Caco-2 (cell line): ENCODE results near the gene PARP1. TPM values are rescaled to one million over a fixed set of nuclear protein-coding genes. Genes with fewer than 3 reads are reported as not detected.
A peak's percentile ranks its signal among the peaks of the same experiment; 100 is the strongest.

Experiments used
- BruUV-seq: library from RNA; stranded (reverse); fragments of 400-500 nt; replicated peaks from 2 replicates; lab custom pipeline; 2021; lab: Mats Ljungman, UMichigan
- CTCF ChIA-PET: fragments of 300-600 bp; sonication (Branson Sonifier 250); formaldehyde crosslinking; loops from one replicate; lab custom pipeline; 2022; ENCODE audit warnings: antibody characterized with exemption; lab: Charles Lee
- POLR2A ChIA-PET: fragments of 300-600 bp; sonication (Branson Sonifier 250); formaldehyde crosslinking; loops from one replicate; lab custom pipeline; 2022; ENCODE audit warnings: antibody characterized with exemption; lab: Charles Lee
- DNase-seq, 2 experiments: peaks; one replicate each; pipeline versions ENCODE4 v3.0.0 to v3.0.0-alpha.2; 2020 to 2022
- H3K27me3 ChIP-seq: replicated peaks from 2 replicates; pipeline ENCODE4 v1.6.0; 2011; ENCODE audit warnings: low read length; ENCODE audit not compliant: control insufficient read depth, insufficient read depth
- H3K36me3 ChIP-seq: 2 replicates; pipeline ENCODE4 v1.5.1; 2011; ENCODE audit warnings: low read length; ENCODE audit not compliant: control insufficient read depth, insufficient read depth
- H3K4me1 ChIP-seq: fragments of 250-450 bp; sonication (Bioruptor Pico); 2 replicates; pipeline ENCODE4 v1.5.1; 2020; ENCODE audit warnings: mild to moderate bottlenecking
- H3K4me3 ChIP-seq: 2 replicates; pipeline ENCODE4 v1.5.1; 2011; ENCODE audit warnings: low read depth, mild to moderate bottlenecking, control low read depth, low read length
- H3K9me3 ChIP-seq: fragments of 250-450 bp; sonication (Bioruptor Pico); 2 replicates; pipeline ENCODE4 v1.5.1; 2020; ENCODE audit warnings: mild to moderate bottlenecking, moderate library complexity
- H3K27ac Mint-ChIP-seq: one replicate; pipeline ENCODE4 v1.8.0; 2022; ENCODE audit warnings: mixed read lengths; ENCODE audit not compliant: unreplicated experiment
- H3K27me3 Mint-ChIP-seq: one replicate; pipeline ENCODE4 v1.8.0; 2022; ENCODE audit warnings: mixed read lengths; ENCODE audit not compliant: insufficient read depth, unreplicated experiment
- H3K36me3 Mint-ChIP-seq: one replicate; pipeline ENCODE4 v1.8.0; 2022; ENCODE audit warnings: mild to moderate bottlenecking, mixed read lengths; ENCODE audit not compliant: insufficient read depth, unreplicated experiment
- H3K4me1 Mint-ChIP-seq: one replicate; pipeline ENCODE4 v1.8.0; 2022; ENCODE audit warnings: low read depth, mixed read lengths; ENCODE audit not compliant: unreplicated experiment
- H3K4me3 Mint-ChIP-seq: one replicate; pipeline ENCODE4 v1.8.0; 2022; ENCODE audit warnings: mild to moderate bottlenecking, moderate library complexity, mixed read lengths; ENCODE audit not compliant: unreplicated experiment
- H3K9me3 Mint-ChIP-seq: one replicate; pipeline ENCODE4 v1.8.0; 2022; ENCODE audit warnings: mixed read lengths; ENCODE audit not compliant: unreplicated experiment
- CTCF ChIP-seq, 2 experiments: fragments of 200-600 bp in 1 of 2; IDR thresholded peaks; 1 replicate in 1 of 2; 2 replicates in 1 of 2; pipeline versions ENCODE4 v1.5.1 to v1.8.0; 2011 to 2022; ENCODE audit warnings: antibody characterized with exemption in 1 of 2, control low read depth in 1 of 2, inconsistent platforms in 1 of 2, low read depth in 1 of 2, low read length in 1 of 2, mild to moderate bottlenecking in 1 of 2, moderate library complexity in 1 of 2; ENCODE audit not compliant: insufficient read depth in 1 of 2, severe bottlenecking in 1 of 2, unreplicated experiment in 1 of 2
- intact Hi-C: fragments of 100-400 bp; cut with micrococcal nuclease; formaldehyde crosslinking; loops from one replicate; pipeline ENCODE4 v1.10.0; 2022; ENCODE audit not compliant: unreplicated experiment
- total RNA-seq: library from RNA; stranded (reverse); gene quantifications from 2 replicates; pipeline ENCODE4 v1.2.3, GENCODE V29; 2022

Gene PARP1
- total RNA-seq, 1 experiment from 2014 or later = 136 TPM

GRCh38 chr1:226337276-226337875 lies 70.5 kb downstream of the PARP1 start:
- Histone ChIP-seq H3K27me3 (no peaks in the 10 kb centered on the region), H3K4me1 (no peaks in the 10 kb centered on the region), H3K36me3 (no peaks in the 10 kb centered on the region), H3K4me3 (no peak overlapping the region), H3K9me3 (0 out of 2 replicates have a peak, but pooled peaks cover 2% of the 10 kb centered on the region)
- Mint-ChIP-seq H3K36me3 (no peaks in the 10 kb centered on the region), H3K4me3 (no peak overlapping the region), H3K27ac (no peak overlapping the region), H3K27me3 (no peaks in the 10 kb centered on the region), H3K4me1 (no peaks in the 10 kb centered on the region), H3K9me3 (peaks cover 11% of the 10 kb centered on the region)
- no peak for DNase-seq
- no TSS peak for BruUV-seq
- POLR2A ChIA-PET = no interaction called here
- intact Hi-C loops = loop anchor here (10.0 kb wide), 1 partner anchor 113 kb away; the partner anchor contains the start of gene MIXL1
- CTCF ChIA-PET = no interaction called here
- no peak for TF ChIP-seq CTCF (IDR thresholded peaks at IDR 0.05; ENCODE audit: insufficient read depth in 1 of 2, low read depth in 1 of 2, low read length in 1 of 2, severe bottlenecking in 1 of 2, unreplicated experiment in 1 of 2)

GRCh38 chr1:226335661-226336060 lies 72.2 kb downstream of the PARP1 start:
- Mint-ChIP-seq H3K27ac (no peak overlapping the region), H3K27me3 (no peaks in the 10 kb centered on the region), H3K4me3 (no peak overlapping the region), H3K36me3 (no peaks in the 10 kb centered on the region), H3K4me1 (no peaks in the 10 kb centered on the region), H3K9me3 (peaks cover 10% of the 10 kb centered on the region)
- H3K4me1 ChIP-seq = no peaks in the 10 kb centered on the region
- intact Hi-C loops = loop anchor here (10.0 kb wide), 1 partner anchor 111 kb away; the partner anchor contains the start of gene MIXL1
- H3K9me3 ChIP-seq = 0 out of 2 replicates have a peak, but pooled peaks cover 2% of the 10 kb centered on the region
- no peak overlapping the region for H3K4me3 ChIP-seq
- POLR2A ChIA-PET = no interaction called here
- CTCF ChIA-PET = interaction anchor here (0.6 kb wide), 1 partner anchor 125 kb away, joined by 3 read pairs; no protein-coding TSS in a partner anchor
- DNase-seq = no peak
- no peak for TF ChIP-seq CTCF (IDR thresholded peaks at IDR 0.05; ENCODE audit: insufficient read depth in 1 of 2, low read depth in 1 of 2, low read length in 1 of 2, severe bottlenecking in 1 of 2, unreplicated experiment in 1 of 2)
- no peaks in the 10 kb centered on the region for H3K27me3 ChIP-seq
- H3K36me3 ChIP-seq = no peaks in the 10 kb centered on the region
- no TSS peak for BruUV-seq

- Mint-ChIP-seq H3K9me3 (no peaks in the 10 kb centered on the region), H3K4me3 (peak overlapping the region; percentile 70), H3K27me3 (no peaks in the 10 kb centered on the region), H3K27ac (no peak overlapping the region), H3K4me1 (no peaks in the 10 kb centered on the region), H3K36me3 (no peaks in the 10 kb centered on the region)
- no peaks in the 10 kb centered on the region for H3K27me3 ChIP-seq
- intact Hi-C loops = loop anchor here (1.0 to 10.0 kb wide), 4 partner anchors 25 to 208 kb away; partner anchors contain the start of gene MIXL1
- no TSS peak for BruUV-seq
- POLR2A ChIA-PET = interaction anchor here (1.1 kb wide), 1 partner anchor 24 kb away, joined by 6 read pairs; the partner anchor contains the start of gene LIN9
- no peak for TF ChIP-seq CTCF (IDR thresholded peaks at IDR 0.05; ENCODE audit: insufficient read depth in 1 of 2, low read depth in 1 of 2, low read length in 1 of 2, severe bottlenecking in 1 of 2, unreplicated experiment in 1 of 2)
- no peak overlapping the region for H3K4me3 ChIP-seq
- no peaks in the 10 kb centered on the region for H3K9me3 ChIP-seq
- DNase-seq = no peak
- CTCF ChIA-PET = interaction anchor here (0.5 to 1.6 kb wide), 9 partner anchors 22 to 208 kb away, joined by 3 to 10 read pairs (median 4); partner anchors contain the start of gene LIN9
- H3K4me1 ChIP-seq = no peaks in the 10 kb centered on the region
- no peaks in the 10 kb centered on the region for H3K36me3 ChIP-seq
Observed at GRCh38 chr1:226332947-226333346, 74.9 kb downstream of the PARP1 start.
